ENCODE data around the gene BEAN1. TPM values are rescaled to one million over a fixed set of nuclear protein-coding genes. Genes with fewer than 3 reads are reported as not detected.

The BEAN1 gene
- total RNA-seq, 1 experiment from 2014 or later = 1.1 TPM

- Mint-ChIP-seq H3K36me3 (ENCODE audit: insufficient read depth, unreplicated experiment) (no peaks in the 10 kb centered on the region), H3K27ac (ENCODE audit: low read depth, unreplicated experiment) (no peak overlapping the region), H3K4me1 (ENCODE audit: insufficient read depth, unreplicated experiment) (no peaks in the 10 kb centered on the region), H3K4me3 (ENCODE audit: unreplicated experiment) (no peak overlapping the region), H3K27me3 (ENCODE audit: insufficient read depth, unreplicated experiment) (no peaks in the 10 kb centered on the region), H3K9me3 (ENCODE audit: unreplicated experiment) (no peaks in the 10 kb centered on the region)
- intact Hi-C loops (cut with micrococcal nuclease) = no loop called here
- DNase-seq (ENCODE audit: unreplicated experiment) = no peak
- no peak for TF ChIP-seq CTCF (IDR thresholded peaks at IDR 0.05; ENCODE audit: unreplicated experiment)
- POLR2A ChIA-PET = no interaction called here
- CTCF ChIA-PET = interaction anchor here (0.6 to 0.9 kb wide), 2 partner anchors 353 to 761 kb away, joined by 3 read pairs; partner anchors contain the start of gene DYNC1LI2
- BruUV-seq (replicated peaks) = no TSS peak
Measured at GRCh38 chr16:66397736-66398433, 29.2 kb upstream of the BEAN1 start.

GRCh38 chr16:66399031-66399430, 28.1 kb upstream of the BEAN1 start:
- no peak overlapping the region for H3K4me3 Mint-ChIP-seq (ENCODE audit: unreplicated experiment)
- no peaks in the 10 kb centered on the region for H3K9me3 Mint-ChIP-seq (ENCODE audit: unreplicated experiment)
- TF ChIP-seq CTCF (IDR thresholded peaks at IDR 0.05; ENCODE audit: unreplicated experiment) = no peak
- ChIA-PET CTCF (interaction anchor here (0.8 to 0.9 kb wide), 2 partner anchors 324 to 352 kb away, joined by 3 read pairs; partner anchors contain the start of gene DYNC1LI2), POLR2A (no interaction called here)
- H3K4me1 Mint-ChIP-seq (ENCODE audit: insufficient read depth, unreplicated experiment) = no peaks in the 10 kb centered on the region
- no peak for DNase-seq (ENCODE audit: unreplicated experiment)
- no TSS peak for BruUV-seq (replicated peaks)
- no peak overlapping the region for H3K27ac Mint-ChIP-seq (ENCODE audit: low read depth, unreplicated experiment)
- intact Hi-C loops (cut with micrococcal nuclease) = no loop called here
- no peaks in the 10 kb centered on the region for H3K27me3 Mint-ChIP-seq (ENCODE audit: insufficient read depth, unreplicated experiment)
- H3K36me3 Mint-ChIP-seq (ENCODE audit: insufficient read depth, unreplicated experiment) = no peaks in the 10 kb centered on the region

GRCh38 chr16:66399930-66400329, 27.2 kb upstream of the BEAN1 start:
- BruUV-seq (replicated peaks) = no TSS peak
- H3K27me3 Mint-ChIP-seq (ENCODE audit: insufficient read depth, unreplicated experiment) = no peaks in the 10 kb centered on the region
- no peak overlapping the region for H3K4me3 Mint-ChIP-seq (ENCODE audit: unreplicated experiment)
- DNase-seq (ENCODE audit: unreplicated experiment) = no peak
- POLR2A ChIA-PET = no interaction called here
- H3K4me1 Mint-ChIP-seq (ENCODE audit: insufficient read depth, unreplicated experiment) = no peaks in the 10 kb centered on the region
- CTCF ChIA-PET = interaction anchor here (0.6 kb wide), 1 partner anchor 468 kb away, joined by 3 read pairs; no protein-coding TSS in a partner anchor
- H3K27ac Mint-ChIP-seq (ENCODE audit: low read depth, unreplicated experiment) = no peak overlapping the region
- H3K9me3 Mint-ChIP-seq (ENCODE audit: unreplicated experiment) = no peaks in the 10 kb centered on the region
- intact Hi-C loops (cut with micrococcal nuclease) = loop anchor here (10.0 kb wide), 2 partner anchors 155 to 345 kb away; partner anchors contain the start of genes CKLF and TK2
- no peaks in the 10 kb centered on the region for H3K36me3 Mint-ChIP-seq (ENCODE audit: insufficient read depth, unreplicated experiment)
- no peak for TF ChIP-seq CTCF (IDR thresholded peaks at IDR 0.05; ENCODE audit: unreplicated experiment)

GRCh38 chr16:66400503-66401380, 26.4 kb upstream of the BEAN1 start:
- no TSS peak for BruUV-seq (replicated peaks)
- TF ChIP-seq CTCF (IDR thresholded peaks at IDR 0.05; ENCODE audit: unreplicated experiment) = no peak
- no peak for DNase-seq (ENCODE audit: unreplicated experiment)
- Mint-ChIP-seq H3K27ac (ENCODE audit: low read depth, unreplicated experiment) (no peak overlapping the region), H3K4me3 (ENCODE audit: unreplicated experiment) (no peak overlapping the region), H3K36me3 (ENCODE audit: insufficient read depth, unreplicated experiment) (peaks cover 4% of the 10 kb centered on the region), H3K27me3 (ENCODE audit: insufficient read depth, unreplicated experiment) (no peaks in the 10 kb centered on the region), H3K4me1 (ENCODE audit: insufficient read depth, unreplicated experiment) (no peaks in the 10 kb centered on the region), H3K9me3 (ENCODE audit: unreplicated experiment) (no peaks in the 10 kb centered on the region)
- ChIA-PET POLR2A (interaction anchor here (0.7 kb wide), 1 partner anchor 1033 kb away, joined by 3 read pairs; no protein-coding TSS in a partner anchor), CTCF (interaction anchor here (0.6 kb wide), 1 partner anchor 467 kb away, joined by 3 read pairs; no protein-coding TSS in a partner anchor)
- intact Hi-C loops (cut with micrococcal nuclease) = loop anchor here (10.0 kb wide), 2 partner anchors 154 to 344 kb away; partner anchors contain the start of genes CKLF and TK2
